HEK293 (cell line): ENCODE results near the gene DCTN4.

Experiments used
- HOXA7 ChIP-seq: sonication (generic); formaldehyde crosslinking; IDR thresholded peaks from 2 replicates; pipeline ENCODE4 v1.8.1; 2022; ENCODE audit warnings: missing genetic modification reagents, borderline replicate concordance
- KLF9 ChIP-seq: fragments of 450-650 bp; formaldehyde crosslinking; IDR thresholded peaks from 2 replicates; pipeline ENCODE4 v1.5.1; 2016; ENCODE audit warnings: missing biosample characterization, missing genetic modification characterization, low read depth
- MEIS1 ChIP-seq: sonication (generic); formaldehyde crosslinking; IDR thresholded peaks from 2 replicates; pipeline ENCODE4 v1.8.1; 2022; ENCODE audit warnings: missing genetic modification reagents, mild to moderate bottlenecking, borderline replicate concordance
- MYNN ChIP-seq: fragments of 450-650 bp; formaldehyde crosslinking; IDR thresholded peaks from 2 replicates; pipeline ENCODE4 v1.5.1; 2016; ENCODE audit warnings: missing biosample characterization, missing genetic modification characterization, borderline replicate concordance
- PRDM10 ChIP-seq: fragments of 450-650 bp; formaldehyde crosslinking; IDR thresholded peaks from 2 replicates; pipeline ENCODE4 v1.5.1; 2016; ENCODE audit warnings: missing biosample characterization, missing genetic modification characterization
- REST ChIP-seq: fragments of 450-650 bp; formaldehyde crosslinking; IDR thresholded peaks from 2 replicates; pipeline ENCODE4 v1.5.1; 2016; ENCODE audit warnings: missing biosample characterization, missing genetic modification characterization
- SP7 ChIP-seq: fragments of 450-650 bp; formaldehyde crosslinking; IDR thresholded peaks from 2 replicates; pipeline ENCODE4 v1.5.1; 2016; ENCODE audit warnings: missing biosample characterization, missing genetic modification characterization
- TRIM28 ChIP-seq: IDR thresholded peaks from 2 replicates; pipeline ENCODE4 v1.6.1; 2011; ENCODE audit warnings: low read length, control low read depth, borderline replicate concordance
- ZNF138 ChIP-seq: fragments of 450-650 bp; formaldehyde crosslinking; IDR thresholded peaks from 2 replicates; pipeline ENCODE4 v1.5.1; 2016; ENCODE audit warnings: missing biosample characterization, missing genetic modification characterization, borderline replicate concordance
- ZNF148 ChIP-seq: fragments of 450-650 bp; formaldehyde crosslinking; IDR thresholded peaks from 2 replicates; pipeline ENCODE4 v1.5.0; 2017; ENCODE audit warnings: missing biosample characterization, missing genetic modification characterization, borderline replicate concordance
- ZNF394 ChIP-seq: fragments of 450-650 bp; formaldehyde crosslinking; IDR thresholded peaks from 2 replicates; pipeline ENCODE4 v1.5.1; 2016; ENCODE audit warnings: missing biosample characterization, missing genetic modification characterization, mild to moderate bottlenecking, moderate library complexity, borderline replicate concordance
- ZNF398 ChIP-seq: fragments of 450-650 bp; formaldehyde crosslinking; IDR thresholded peaks from 2 replicates; pipeline ENCODE4 v1.5.1; 2017; ENCODE audit warnings: missing biosample characterization, missing genetic modification characterization
- ZNF449 ChIP-seq: fragments of 450-650 bp; formaldehyde crosslinking; IDR thresholded peaks from 2 replicates; pipeline ENCODE4 v1.5.1; 2017; ENCODE audit warnings: missing biosample characterization, mild to moderate bottlenecking, missing genetic modification characterization, moderate library complexity
- ZNF777 ChIP-seq: fragments of 450-650 bp; formaldehyde crosslinking; IDR thresholded peaks from 2 replicates; pipeline ENCODE4 v1.5.1; 2017; ENCODE audit warnings: missing biosample characterization, missing genetic modification characterization, borderline replicate concordance

The DCTN4 gene

GRCh38 chr5:150763023-150763769 lies 4.4 kb upstream of the DCTN4 start (continued):
- TF ChIP-seq PRDM10 (tag by site-specific recombination) (peak; percentile 67; the same call in 1 of the 2 replicates), ZNF394 (peak; percentile 41; the same call in 1 of the 2 replicates), MEIS1 (no peak), KLF9 (tag by site-specific recombination) (no peak), ZNF138 (no peak), ZNF148 (no peak), REST (tag by site-specific recombination) (no peak), MYNN (tag by site-specific recombination) (no peak), ZNF398 (tag by site-specific recombination) (peak; percentile 64), SP7 (tag by site-specific recombination) (peak; percentile 44; the same call in 1 of the 2 replicates), ZNF449 (tag by site-specific recombination) (peak; percentile 31; the same call in 1 of the 2 replicates), ZNF777 (tag by site-specific recombination) (no peak), HOXA7 (no peak), TRIM28 (0 out of 2 replicates have a peak, but pooled peaks have one; percentile 34)
